WTC11 (cell line): ENCODE measurements around the gene OTOGL. TPM values are rescaled to one million over a fixed set of nuclear protein-coding genes. Genes with fewer than 3 reads are reported as not detected.

Experiments used
- ATAC-seq: fragments of 200-7000 bp; cut with Tn5 transposase; 2 replicates; pipeline ENCODE4 v1.10.0; 2021; ENCODE audit warnings: mild to moderate bottlenecking, moderate library complexity
- CTCF ChIA-PET: fragments of 300-600 bp; sonication (Branson Sonifier 250); formaldehyde crosslinking; loops from one replicate; lab custom pipeline; 2021; ENCODE audit warnings: antibody characterized with exemption; lab: Charles Lee
- POLR2A ChIA-PET: fragments of 350-600 bp; sonication (Branson Sonifier 250); formaldehyde crosslinking; loops from one replicate; lab custom pipeline; 2021; ENCODE audit warnings: antibody characterized with exemption; lab: Charles Lee
- DNase-seq: peaks from one replicate; pipeline ENCODE4 v3.0.0; 2021; ENCODE audit warnings: low spot score
- H3K27ac Mint-ChIP-seq: 2 replicates; pipeline ENCODE4 v1.8.0; 2021; ENCODE audit warnings: mixed read lengths
- H3K27me3 Mint-ChIP-seq: 2 replicates; pipeline ENCODE4 v1.8.0; 2021; ENCODE audit warnings: low read depth, mild to moderate bottlenecking, moderate library complexity, mixed read lengths
- H3K36me3 Mint-ChIP-seq: 2 replicates; pipeline ENCODE4 v1.8.0; 2021; ENCODE audit warnings: mixed read lengths
- H3K4me1 Mint-ChIP-seq: 2 replicates; pipeline ENCODE4 v1.8.0; 2022; ENCODE audit warnings: mixed read lengths
- H3K4me3 Mint-ChIP-seq: 2 replicates; pipeline ENCODE4 v1.8.0; 2021; ENCODE audit warnings: mild to moderate bottlenecking, moderate library complexity, mixed read lengths
- H3K9me3 Mint-ChIP-seq: 2 replicates; pipeline ENCODE4 v1.8.0; 2021; ENCODE audit warnings: mixed read lengths
- FOXJ3 ChIP-seq: sonication (generic); formaldehyde crosslinking; IDR thresholded peaks from 2 replicates; pipeline ENCODE4 v1.9.0; 2021; ENCODE audit warnings: missing genetic modification reagents, mild to moderate bottlenecking, borderline replicate concordance
- FOXP1 ChIP-seq: sonication (generic); formaldehyde crosslinking; IDR thresholded peaks from 2 replicates; pipeline ENCODE4 v1.8.0; 2022; ENCODE audit warnings: missing genetic modification reagents, mild to moderate bottlenecking, moderate library complexity, borderline replicate concordance
- GTF2I ChIP-seq: fragments of 250-450 bp; sonication (Bioruptor Pico); conservative IDR thresholded peaks from 2 replicates; pipeline ENCODE4 v1.4.0; 2021; ENCODE audit warnings: mild to moderate bottlenecking
- KAT7 ChIP-seq: sonication (generic); formaldehyde crosslinking; IDR thresholded peaks from 2 replicates; pipeline ENCODE4 v1.8.1; 2023; ENCODE audit warnings: missing genetic modification reagents, mild to moderate bottlenecking, borderline replicate concordance
- NFATC4 ChIP-seq: fragments of 250-450 bp; sonication (Bioruptor Pico); IDR thresholded peaks from 2 replicates; pipeline ENCODE4 v1.9.0; 2021; ENCODE audit warnings: mild to moderate bottlenecking
- NFE2L1 ChIP-seq: sonication (generic); formaldehyde crosslinking; IDR thresholded peaks from 2 replicates; pipeline ENCODE4 v1.8.1; 2023; ENCODE audit warnings: missing genetic modification reagents
- NR2C2 ChIP-seq: sonication (generic); formaldehyde crosslinking; IDR thresholded peaks from 2 replicates; pipeline ENCODE4 v1.8.0; 2022; ENCODE audit warnings: mild to moderate bottlenecking, missing genetic modification reagents
- RORB ChIP-seq: fragments of 250-450 bp; sonication (Bioruptor Pico); IDR thresholded peaks from 2 replicates; pipeline ENCODE4 v1.9.0; 2021; ENCODE audit warnings: mild to moderate bottlenecking
- SMAD3 ChIP-seq: sonication (generic); formaldehyde crosslinking; IDR thresholded peaks from 2 replicates; pipeline ENCODE4 v1.8.0; 2022; ENCODE audit warnings: missing genetic modification reagents, mild to moderate bottlenecking, borderline replicate concordance
- SP1 ChIP-seq: sonication (generic); formaldehyde crosslinking; conservative IDR thresholded peaks from 2 replicates; pipeline ENCODE4 v1.8.1; 2022; ENCODE audit warnings: missing genetic modification reagents
- TP53 ChIP-seq: sonication (generic); formaldehyde crosslinking; IDR thresholded peaks from 2 replicates; pipeline ENCODE4 v1.8.1; 2023; ENCODE audit warnings: mild to moderate bottlenecking, missing genetic modification reagents
- ZNF263 ChIP-seq: sonication (generic); formaldehyde crosslinking; IDR thresholded peaks from 2 replicates; pipeline ENCODE4 v1.8.1; 2022; ENCODE audit warnings: low read depth, mild to moderate bottlenecking, moderate library complexity, missing genetic modification reagents
- ZNF396 ChIP-seq: fragments of 250-450 bp; sonication (Bioruptor Pico); IDR thresholded peaks from 2 replicates; pipeline ENCODE4 v1.8.0; 2021; ENCODE audit warnings: mild to moderate bottlenecking, moderate library complexity, borderline replicate concordance
- ZNF416 ChIP-seq: fragments of 250-450 bp; sonication (Bioruptor Pico); IDR thresholded peaks from 2 replicates; pipeline ENCODE4 v1.9.0; 2021; ENCODE audit warnings: mild to moderate bottlenecking, inconsistent platforms
- ZNF671 ChIP-seq: fragments of 250-450 bp; sonication (Bioruptor Pico); IDR thresholded peaks from 2 replicates; pipeline ENCODE4 v1.8.0; 2021; ENCODE audit warnings: mild to moderate bottlenecking
- total RNA-seq: library from RNA; stranded (reverse); gene quantifications from 3 replicates; pipeline ENCODE4 v1.2.3, GENCODE V29; 2021
- TF ChIP-seq, protein P1 (sequence below): sonication (generic); formaldehyde crosslinking; IDR thresholded peaks from 2 replicates; pipeline ENCODE4 v1.8.0; 2022; ENCODE audit warnings: mild to moderate bottlenecking, missing genetic modification reagents
- TF ChIP-seq, protein P2 (sequence below): sonication (generic); formaldehyde crosslinking; IDR thresholded peaks from 2 replicates; pipeline ENCODE4 v1.8.1; 2023; ENCODE audit warnings: mild to moderate bottlenecking, missing genetic modification reagents, moderate library complexity
- TF ChIP-seq, protein P3 (sequence below): sonication (generic); formaldehyde crosslinking; IDR thresholded peaks from 2 replicates; pipeline ENCODE4 v1.8.0; 2023; ENCODE audit warnings: missing genetic modification reagents
- TF ChIP-seq, protein P4 (sequence below): sonication (generic); formaldehyde crosslinking; IDR thresholded peaks from 2 replicates; pipeline ENCODE4 v1.8.1; 2022; ENCODE audit warnings: low read depth, mild to moderate bottlenecking, moderate library complexity, missing genetic modification reagents, borderline replicate concordance
- TF ChIP-seq, protein P5 (sequence below): fragments of 250-450 bp; sonication (Bioruptor Pico); IDR thresholded peaks from 2 replicates; pipeline ENCODE4 v1.9.0; 2021; ENCODE audit warnings: moderate library complexity, mild to moderate bottlenecking, inconsistent platforms, borderline replicate concordance
- TF ChIP-seq, protein P6 (sequence below): sonication (generic); formaldehyde crosslinking; conservative IDR thresholded peaks from 2 replicates; pipeline ENCODE4 v1.8.1; 2022; ENCODE audit warnings: mild to moderate bottlenecking, missing genetic modification reagents
- TF ChIP-seq, protein P7 (sequence below): fragments of 250-450 bp; sonication (Bioruptor Pico); IDR thresholded peaks from 2 replicates; pipeline ENCODE4 v1.9.0; 2021; ENCODE audit warnings: mild to moderate bottlenecking, borderline replicate concordance
- TF ChIP-seq, protein P8 (sequence below): fragments of 200-600 bp; IDR thresholded peaks from 2 replicates; pipeline ENCODE4 v1.8.0; 2022; ENCODE audit warnings: antibody characterized with exemption

The OTOGL gene
- total RNA-seq, 1 experiment from 2014 or later = 0.55 TPM

DNA sequence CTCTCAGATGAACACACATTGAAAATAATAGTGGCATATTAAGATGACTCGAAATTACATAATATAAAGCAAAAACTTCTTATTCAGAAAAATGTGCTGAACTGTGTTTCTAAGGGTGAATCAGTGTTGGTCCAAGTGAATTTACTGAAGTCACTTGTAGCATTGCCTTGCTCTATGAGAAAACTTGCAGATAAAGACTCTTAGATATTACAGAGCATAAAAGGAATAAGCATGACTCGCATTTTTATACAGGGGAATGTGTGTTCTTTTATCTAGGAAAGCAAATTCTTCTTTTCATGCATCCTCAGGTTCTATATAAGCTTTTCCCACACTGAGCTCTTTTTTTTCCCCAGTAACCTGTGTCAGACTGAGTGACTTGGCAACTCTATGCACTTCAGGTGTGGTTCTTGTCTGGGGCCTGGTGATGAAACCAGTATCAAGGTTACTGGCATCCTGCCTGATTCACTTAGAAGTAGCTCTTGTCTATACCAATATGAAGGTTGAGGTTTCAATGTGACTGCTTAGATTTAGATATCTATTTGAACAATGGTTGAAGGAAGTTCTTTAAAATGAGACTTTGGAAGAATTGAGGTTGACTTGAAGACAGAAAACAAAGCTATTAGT, 76.1 kb downstream of the OTOGL start:
- no peak for ATAC-seq
- Mint-ChIP-seq H3K36me3 (no peaks in the 10 kb centered on the region), H3K4me3 (no peak overlapping the region), H3K9me3 (no peaks in the 10 kb centered on the region; the same call in 1 of the 2 replicates), H3K4me1 (peaks cover 8% of the 10 kb centered on the region), H3K27ac (no peak overlapping the region), H3K27me3 (no peaks in the 10 kb centered on the region)
- TF ChIP-seq ZNF671 (CRISPR knock-in tag) = no peak
- no peak for TF ChIP-seq TP53 (CRISPR knock-in tag)
- no peak for TF ChIP-seq KAT7 (CRISPR knock-in tag)
- no peak for TF ChIP-seq NR2C2 (CRISPR knock-in tag)
- no peak for TF ChIP-seq FOXJ3 (CRISPR knock-in tag)
- no peak for TF ChIP-seq NFE2L1 (CRISPR knock-in tag)
- TF ChIP-seq ZNF396 = no peak
- CTCF ChIA-PET = no interaction called here
- no peak for DNase-seq
- POLR2A ChIA-PET = no interaction called here

DNA sequence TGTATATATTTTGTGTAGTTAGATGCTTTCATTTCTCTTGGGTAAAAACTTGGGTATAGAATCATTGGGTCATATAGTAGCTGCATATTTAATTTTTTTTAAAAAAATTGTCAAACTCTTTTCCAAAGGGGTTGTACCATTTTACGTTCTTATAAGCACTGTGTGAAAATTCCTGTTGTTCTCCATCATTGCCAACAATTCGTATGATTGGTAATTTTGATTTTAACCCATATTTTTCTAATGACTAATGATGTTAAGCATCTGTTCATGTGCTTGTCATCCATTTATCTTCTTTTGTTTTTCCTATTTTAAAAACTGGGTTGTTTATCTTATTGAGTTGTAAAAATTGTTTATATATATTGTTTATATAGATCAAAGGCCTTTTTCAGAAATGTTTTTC, 77.4 kb downstream of the OTOGL start:
- ATAC-seq (no peak), DNase-seq (no peak)
- H3K4me3 Mint-ChIP-seq = no peak overlapping the region
- TF ChIP-seq, protein P1, sequence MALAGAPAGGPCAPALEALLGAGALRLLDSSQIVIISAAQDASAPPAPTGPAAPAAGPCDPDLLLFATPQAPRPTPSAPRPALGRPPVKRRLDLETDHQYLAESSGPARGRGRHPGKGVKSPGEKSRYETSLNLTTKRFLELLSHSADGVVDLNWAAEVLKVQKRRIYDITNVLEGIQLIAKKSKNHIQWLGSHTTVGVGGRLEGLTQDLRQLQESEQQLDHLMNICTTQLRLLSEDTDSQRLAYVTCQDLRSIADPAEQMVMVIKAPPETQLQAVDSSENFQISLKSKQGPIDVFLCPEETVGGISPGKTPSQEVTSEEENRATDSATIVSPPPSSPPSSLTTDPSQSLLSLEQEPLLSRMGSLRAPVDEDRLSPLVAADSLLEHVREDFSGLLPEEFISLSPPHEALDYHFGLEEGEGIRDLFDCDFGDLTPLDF = no peak
- TF ChIP-seq RORB (CRISPR knock-in tag) = no peak
- TF ChIP-seq, protein P2, sequence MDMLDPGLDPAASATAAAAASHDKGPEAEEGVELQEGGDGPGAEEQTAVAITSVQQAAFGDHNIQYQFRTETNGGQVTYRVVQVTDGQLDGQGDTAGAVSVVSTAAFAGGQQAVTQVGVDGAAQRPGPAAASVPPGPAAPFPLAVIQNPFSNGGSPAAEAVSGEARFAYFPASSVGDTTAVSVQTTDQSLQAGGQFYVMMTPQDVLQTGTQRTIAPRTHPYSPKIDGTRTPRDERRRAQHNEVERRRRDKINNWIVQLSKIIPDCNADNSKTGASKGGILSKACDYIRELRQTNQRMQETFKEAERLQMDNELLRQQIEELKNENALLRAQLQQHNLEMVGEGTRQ = no peak
- TF ChIP-seq, protein P3, sequence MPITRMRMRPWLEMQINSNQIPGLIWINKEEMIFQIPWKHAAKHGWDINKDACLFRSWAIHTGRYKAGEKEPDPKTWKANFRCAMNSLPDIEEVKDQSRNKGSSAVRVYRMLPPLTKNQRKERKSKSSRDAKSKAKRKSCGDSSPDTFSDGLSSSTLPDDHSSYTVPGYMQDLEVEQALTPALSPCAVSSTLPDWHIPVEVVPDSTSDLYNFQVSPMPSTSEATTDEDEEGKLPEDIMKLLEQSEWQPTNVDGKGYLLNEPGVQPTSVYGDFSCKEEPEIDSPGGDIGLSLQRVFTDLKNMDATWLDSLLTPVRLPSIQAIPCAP = no peak
- TF ChIP-seq, protein P4, sequence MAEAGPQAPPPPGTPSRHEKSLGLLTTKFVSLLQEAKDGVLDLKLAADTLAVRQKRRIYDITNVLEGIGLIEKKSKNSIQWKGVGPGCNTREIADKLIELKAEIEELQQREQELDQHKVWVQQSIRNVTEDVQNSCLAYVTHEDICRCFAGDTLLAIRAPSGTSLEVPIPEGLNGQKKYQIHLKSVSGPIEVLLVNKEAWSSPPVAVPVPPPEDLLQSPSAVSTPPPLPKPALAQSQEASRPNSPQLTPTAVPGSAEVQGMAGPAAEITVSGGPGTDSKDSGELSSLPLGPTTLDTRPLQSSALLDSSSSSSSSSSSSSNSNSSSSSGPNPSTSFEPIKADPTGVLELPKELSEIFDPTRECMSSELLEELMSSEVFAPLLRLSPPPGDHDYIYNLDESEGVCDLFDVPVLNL = no peak
- TF ChIP-seq, protein P5, sequence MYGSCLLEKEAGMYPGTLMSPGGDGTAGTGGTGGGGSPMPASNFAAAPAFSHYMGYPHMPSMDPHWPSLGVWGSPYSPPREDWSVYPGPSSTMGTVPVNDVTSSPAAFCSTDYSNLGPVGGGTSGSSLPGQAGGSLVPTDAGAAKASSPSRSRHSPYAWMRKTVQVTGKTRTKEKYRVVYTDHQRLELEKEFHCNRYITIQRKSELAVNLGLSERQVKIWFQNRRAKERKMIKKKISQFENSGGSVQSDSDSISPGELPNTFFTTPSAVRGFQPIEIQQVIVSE (CRISPR knock-in tag) = no peak
- TF ChIP-seq SMAD3 = no peak
- no peak for TF ChIP-seq ZNF416 (CRISPR knock-in tag)
- TF ChIP-seq ZNF263 (CRISPR knock-in tag) = no peak
- no peak for TF ChIP-seq SP1 (CRISPR knock-in tag)
- H3K27me3 Mint-ChIP-seq = no peaks in the 10 kb centered on the region
- no peaks in the 10 kb centered on the region for H3K9me3 Mint-ChIP-seq
- ChIA-PET CTCF (no interaction called here), POLR2A (no interaction called here)
- no peaks in the 10 kb centered on the region for H3K36me3 Mint-ChIP-seq
- no peak overlapping the region for H3K27ac Mint-ChIP-seq
- H3K4me1 Mint-ChIP-seq = peaks cover 8% of the 10 kb centered on the region

DNA sequence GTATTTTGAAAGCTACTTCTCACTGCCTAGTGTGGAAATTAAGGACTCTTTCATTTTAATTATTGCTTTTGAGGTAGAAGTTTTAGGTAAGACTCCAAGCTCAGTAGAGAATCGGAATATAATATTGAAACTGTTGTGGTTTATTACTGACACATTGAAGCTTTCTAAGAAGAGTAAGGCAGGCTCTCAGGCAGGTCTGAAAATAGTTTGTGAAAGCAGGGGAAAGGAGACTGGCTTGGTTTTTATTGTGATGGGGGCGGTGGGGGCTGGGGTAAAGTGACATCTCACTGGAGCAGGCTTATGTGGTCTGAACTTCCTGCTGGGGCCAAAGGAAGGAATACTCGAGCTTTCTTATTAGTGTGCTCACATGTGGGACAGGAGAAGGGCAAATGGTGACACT, 79.5 kb downstream of the OTOGL start:
- ChIA-PET POLR2A (no interaction called here), CTCF (no interaction called here)
- DNase-seq (no peak), ATAC-seq (no peak)
- H3K36me3 Mint-ChIP-seq = no peaks in the 10 kb centered on the region
- H3K9me3 Mint-ChIP-seq = no peaks in the 10 kb centered on the region
- no peaks in the 10 kb centered on the region for H3K27me3 Mint-ChIP-seq
- H3K4me3 Mint-ChIP-seq = no peak overlapping the region
- H3K27ac Mint-ChIP-seq = no peak overlapping the region
- peaks cover 2% of the 10 kb centered on the region for H3K4me1 Mint-ChIP-seq
- TF ChIP-seq NFATC4 (CRISPR knock-in tag) (no peak), GTF2I (CRISPR knock-in tag) (no peak), ZNF416 (CRISPR knock-in tag) (no peak), ZNF396 (no peak), FOXP1 (CRISPR knock-in tag) (no peak), SP1 (CRISPR knock-in tag) (no peak)
- TF ChIP-seq, protein P6, sequence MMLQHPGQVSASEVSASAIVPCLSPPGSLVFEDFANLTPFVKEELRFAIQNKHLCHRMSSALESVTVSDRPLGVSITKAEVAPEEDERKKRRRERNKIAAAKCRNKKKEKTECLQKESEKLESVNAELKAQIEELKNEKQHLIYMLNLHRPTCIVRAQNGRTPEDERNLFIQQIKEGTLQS (CRISPR knock-in tag) = no peak
- TF ChIP-seq, protein P7, sequence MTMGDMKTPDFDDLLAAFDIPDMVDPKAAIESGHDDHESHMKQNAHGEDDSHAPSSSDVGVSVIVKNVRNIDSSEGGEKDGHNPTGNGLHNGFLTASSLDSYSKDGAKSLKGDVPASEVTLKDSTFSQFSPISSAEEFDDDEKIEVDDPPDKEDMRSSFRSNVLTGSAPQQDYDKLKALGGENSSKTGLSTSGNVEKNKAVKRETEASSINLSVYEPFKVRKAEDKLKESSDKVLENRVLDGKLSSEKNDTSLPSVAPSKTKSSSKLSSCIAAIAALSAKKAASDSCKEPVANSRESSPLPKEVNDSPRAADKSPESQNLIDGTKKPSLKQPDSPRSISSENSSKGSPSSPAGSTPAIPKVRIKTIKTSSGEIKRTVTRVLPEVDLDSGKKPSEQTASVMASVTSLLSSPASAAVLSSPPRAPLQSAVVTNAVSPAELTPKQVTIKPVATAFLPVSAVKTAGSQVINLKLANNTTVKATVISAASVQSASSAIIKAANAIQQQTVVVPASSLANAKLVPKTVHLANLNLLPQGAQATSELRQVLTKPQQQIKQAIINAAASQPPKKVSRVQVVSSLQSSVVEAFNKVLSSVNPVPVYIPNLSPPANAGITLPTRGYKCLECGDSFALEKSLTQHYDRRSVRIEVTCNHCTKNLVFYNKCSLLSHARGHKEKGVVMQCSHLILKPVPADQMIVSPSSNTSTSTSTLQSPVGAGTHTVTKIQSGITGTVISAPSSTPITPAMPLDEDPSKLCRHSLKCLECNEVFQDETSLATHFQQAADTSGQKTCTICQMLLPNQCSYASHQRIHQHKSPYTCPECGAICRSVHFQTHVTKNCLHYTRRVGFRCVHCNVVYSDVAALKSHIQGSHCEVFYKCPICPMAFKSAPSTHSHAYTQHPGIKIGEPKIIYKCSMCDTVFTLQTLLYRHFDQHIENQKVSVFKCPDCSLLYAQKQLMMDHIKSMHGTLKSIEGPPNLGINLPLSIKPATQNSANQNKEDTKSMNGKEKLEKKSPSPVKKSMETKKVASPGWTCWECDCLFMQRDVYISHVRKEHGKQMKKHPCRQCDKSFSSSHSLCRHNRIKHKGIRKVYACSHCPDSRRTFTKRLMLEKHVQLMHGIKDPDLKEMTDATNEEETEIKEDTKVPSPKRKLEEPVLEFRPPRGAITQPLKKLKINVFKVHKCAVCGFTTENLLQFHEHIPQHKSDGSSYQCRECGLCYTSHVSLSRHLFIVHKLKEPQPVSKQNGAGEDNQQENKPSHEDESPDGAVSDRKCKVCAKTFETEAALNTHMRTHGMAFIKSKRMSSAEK (CRISPR knock-in tag) = no peak
- TF ChIP-seq, protein P8, sequence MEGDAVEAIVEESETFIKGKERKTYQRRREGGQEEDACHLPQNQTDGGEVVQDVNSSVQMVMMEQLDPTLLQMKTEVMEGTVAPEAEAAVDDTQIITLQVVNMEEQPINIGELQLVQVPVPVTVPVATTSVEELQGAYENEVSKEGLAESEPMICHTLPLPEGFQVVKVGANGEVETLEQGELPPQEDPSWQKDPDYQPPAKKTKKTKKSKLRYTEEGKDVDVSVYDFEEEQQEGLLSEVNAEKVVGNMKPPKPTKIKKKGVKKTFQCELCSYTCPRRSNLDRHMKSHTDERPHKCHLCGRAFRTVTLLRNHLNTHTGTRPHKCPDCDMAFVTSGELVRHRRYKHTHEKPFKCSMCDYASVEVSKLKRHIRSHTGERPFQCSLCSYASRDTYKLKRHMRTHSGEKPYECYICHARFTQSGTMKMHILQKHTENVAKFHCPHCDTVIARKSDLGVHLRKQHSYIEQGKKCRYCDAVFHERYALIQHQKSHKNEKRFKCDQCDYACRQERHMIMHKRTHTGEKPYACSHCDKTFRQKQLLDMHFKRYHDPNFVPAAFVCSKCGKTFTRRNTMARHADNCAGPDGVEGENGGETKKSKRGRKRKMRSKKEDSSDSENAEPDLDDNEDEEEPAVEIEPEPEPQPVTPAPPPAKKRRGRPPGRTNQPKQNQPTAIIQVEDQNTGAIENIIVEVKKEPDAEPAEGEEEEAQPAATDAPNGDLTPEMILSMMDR = no peak
